GM19351 (cell line): ENCODE results near the gene NCOA6.
"Not testable (repeated sequence)": the region's sequence is repeated elsewhere in the genome, so short reads cannot be mapped to it uniquely, and the experiment has no call there.

Experiments
- ATAC-seq: cut with Tn5 transposase; IDR thresholded peaks from one replicate; pipeline ENCODE4 v1.9.1; 2021; ENCODE audit warnings: mild to moderate bottlenecking, moderate library complexity; ENCODE audit not compliant: unreplicated experiment

NCOA6 gene

GRCh38 chr20:34724172-34724571 is 101.3 kb downstream of the NCOA6 start:
- no peak for ATAC-seq

GRCh38 chr20:34722560-34722959 is 102.9 kb downstream of the NCOA6 start:
- not testable (repeated sequence) for ATAC-seq

DNA sequence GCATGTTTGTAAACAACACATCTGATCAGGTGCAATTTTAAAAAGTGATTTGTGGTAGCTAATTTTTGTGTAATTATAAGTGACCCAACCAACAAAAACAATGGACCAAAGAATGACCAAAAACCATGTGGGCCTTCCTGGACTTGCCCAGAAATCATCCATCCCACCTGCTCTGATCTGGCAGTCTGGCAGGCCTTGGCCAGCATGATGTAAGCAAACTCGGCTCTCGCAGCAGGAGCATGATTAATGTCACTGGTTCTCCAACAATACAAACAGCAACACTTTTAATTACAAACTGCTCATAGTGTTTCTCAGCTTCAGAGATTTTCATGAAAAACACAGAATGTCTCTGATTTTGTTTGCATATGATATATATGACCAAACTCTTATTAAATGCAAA is 105.2 kb downstream of the NCOA6 start:
- ATAC-seq = no peak

DNA sequence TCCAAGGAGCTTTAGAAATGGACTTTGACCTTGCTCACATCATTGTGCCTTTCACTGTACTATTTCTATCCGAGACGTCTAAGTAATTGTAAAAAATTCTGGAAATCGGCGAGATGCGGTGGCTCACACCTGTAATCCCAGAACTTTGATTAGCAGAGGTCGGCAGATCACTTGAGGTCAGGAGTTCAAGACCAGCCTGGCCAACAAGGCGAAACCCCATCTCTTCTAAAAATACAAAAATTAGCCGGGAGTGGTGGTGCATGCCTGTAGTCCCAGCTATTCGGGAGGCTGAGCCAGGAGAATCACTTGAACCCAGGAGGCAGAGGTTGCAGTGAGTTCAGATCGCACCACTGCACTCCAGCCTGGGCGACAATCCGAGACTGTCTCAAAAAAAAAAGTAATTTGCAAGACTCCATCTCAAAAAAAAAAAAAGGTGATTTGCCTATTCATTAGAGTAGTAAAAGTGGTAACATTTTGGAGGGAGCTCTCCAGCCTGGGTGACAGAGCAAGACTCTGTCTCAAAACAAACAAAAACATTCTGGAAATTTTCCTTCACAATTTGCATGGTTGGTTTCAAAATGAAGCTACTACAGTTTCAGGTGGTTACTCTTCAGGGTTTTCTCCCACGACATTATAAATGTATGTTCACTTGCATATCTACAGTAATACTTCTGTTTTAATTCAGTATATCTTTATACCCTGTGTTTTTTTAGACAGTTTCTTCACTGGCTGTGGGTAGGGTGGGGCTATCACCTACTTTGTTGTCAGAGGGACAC is 106.0 kb downstream of the NCOA6 start:
- peak; percentile 86 for ATAC-seq

- ATAC-seq = no peak
These were observed 108.0 kb downstream of the NCOA6 start for GRCh38 chr20:34717230-34718095.

DNA sequence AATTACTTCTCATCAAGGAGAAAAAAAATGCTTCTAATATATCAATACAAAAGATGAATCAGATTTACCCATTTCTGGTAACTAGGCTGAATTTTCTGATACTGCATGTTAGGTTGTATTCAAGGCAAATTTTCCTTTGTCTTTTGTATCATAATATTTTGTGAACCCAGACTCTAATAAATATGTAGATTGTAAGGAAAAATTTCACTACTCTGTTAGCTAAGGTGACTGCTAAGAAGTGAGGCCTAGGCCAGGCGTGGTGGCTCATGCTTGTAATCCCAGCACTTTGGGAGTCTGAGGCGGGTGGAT is 108.6 kb downstream of the NCOA6 start:
- ATAC-seq = no peak

GRCh38 chr20:34715384-34715783 is 110.1 kb downstream of the NCOA6 start:
- ATAC-seq = no peak

- not testable (repeated sequence) for ATAC-seq
These were observed 111.4 kb downstream of the NCOA6 start for GRCh38 chr20:34713944-34714515.

DNA sequence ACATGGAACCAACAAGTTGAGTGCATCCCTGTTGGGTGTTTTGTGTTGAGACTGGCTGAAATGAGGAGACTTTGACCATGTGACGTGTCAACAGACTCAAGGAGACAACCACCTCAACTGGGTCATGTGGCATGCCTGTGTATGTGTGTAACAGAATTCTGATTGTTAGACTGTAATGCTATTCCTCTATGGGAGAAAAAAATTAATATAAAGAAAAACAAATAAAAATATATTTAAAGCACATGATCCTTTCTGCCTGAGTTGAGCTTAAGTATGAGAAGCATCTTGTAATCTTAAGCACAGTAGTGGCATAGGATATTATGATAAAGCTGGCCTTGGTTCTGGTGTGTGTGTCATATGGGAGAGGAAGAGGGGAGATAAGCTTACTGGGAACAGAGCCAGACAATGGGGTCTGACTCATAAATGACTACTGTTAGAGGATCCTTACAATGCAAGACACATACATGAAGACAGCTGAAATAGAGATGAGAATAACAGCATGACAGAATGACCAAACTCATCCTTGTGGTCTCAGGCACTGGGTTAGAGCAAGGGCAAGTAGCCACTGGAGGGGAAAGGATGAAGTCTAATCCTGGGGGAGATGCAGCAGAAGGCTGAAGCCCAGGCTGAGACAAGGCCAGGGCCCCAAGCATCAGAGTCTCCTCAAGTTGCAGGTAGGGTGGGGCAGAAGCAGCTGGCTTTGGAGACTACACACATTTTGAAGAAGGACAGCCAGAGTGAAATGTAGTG is 112.1 kb downstream of the NCOA6 start:
- ATAC-seq = no peak

DNA sequence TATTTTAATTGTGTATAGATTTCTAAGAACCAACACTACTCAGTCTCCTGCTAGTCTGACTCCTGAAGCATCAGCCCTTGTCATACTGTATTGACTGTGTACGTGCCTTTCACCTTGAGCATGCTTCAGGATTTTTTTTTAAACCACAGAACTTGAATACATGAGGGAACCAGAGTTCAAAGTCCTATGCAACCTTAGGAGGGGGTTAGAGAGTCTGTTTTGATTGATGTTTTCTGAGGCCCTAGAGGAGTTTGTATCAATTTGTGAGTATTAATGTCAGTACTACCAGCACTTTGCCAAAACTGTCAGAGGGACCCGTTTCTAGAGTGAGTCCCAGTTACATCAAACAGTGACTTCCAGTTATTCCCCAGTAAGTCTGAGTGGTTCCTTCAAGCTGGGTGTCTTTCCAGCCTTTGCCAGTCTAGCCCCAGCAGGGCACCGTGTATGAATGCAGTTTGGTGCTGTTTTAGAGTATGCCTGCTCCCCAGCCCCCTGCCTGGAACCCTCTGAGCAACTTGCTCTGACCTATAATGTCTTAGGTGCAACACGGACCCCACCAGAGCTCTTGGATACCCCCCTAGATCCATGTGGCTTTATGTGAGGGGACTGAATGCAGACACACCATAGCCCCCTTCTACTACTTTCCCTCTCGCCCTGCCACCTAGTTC is 112.8 kb downstream of the NCOA6 start:
- no peak for ATAC-seq

GRCh38 chr20:34711813-34712430 is 113.5 kb downstream of the NCOA6 start:
- ATAC-seq = no peak

- ATAC-seq = no peak
These were observed 114.4 kb downstream of the NCOA6 start for GRCh38 chr20:34710861-34711574.

- ATAC-seq = no peak
These were observed 114.9 kb downstream of the NCOA6 start for GRCh38 chr20:34710568-34710839.

DNA sequence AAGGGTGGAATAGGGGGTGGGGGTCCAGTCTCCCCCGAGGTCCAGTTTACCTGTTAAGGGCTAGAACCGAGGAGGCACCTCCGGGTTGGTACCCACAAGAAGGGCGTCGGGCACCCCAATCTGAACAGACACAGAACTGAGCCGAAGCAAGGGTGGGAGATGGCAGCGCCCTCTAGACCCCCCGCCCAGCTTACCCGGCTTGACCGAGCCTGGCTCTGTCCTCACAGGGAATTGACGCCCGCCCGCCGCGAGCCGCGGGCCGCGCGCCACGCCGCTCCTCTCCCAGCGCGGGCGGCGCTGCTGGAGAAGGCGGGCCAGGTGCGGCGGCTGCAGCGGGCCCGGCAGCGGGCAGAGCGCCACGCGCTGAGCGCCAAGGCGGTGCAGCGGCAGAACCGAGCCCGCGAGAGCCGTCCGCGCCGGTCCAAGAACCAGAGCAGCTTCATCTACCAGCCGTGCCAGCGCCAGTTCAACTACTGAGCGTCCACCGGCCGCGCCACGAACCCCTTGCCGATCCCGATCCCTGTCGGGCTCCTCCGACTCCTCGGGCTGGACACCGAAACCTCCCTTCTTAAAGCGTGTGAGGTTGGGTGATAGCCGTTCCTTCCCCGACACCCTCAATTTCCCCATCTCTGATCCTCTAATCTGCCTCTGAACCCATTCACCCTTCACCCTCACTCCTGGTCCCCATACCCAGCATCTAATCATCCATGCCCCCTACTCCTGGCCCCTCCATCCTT is 115.5 kb downstream of the NCOA6 start:
- ATAC-seq = peak; percentile 34

DNA sequence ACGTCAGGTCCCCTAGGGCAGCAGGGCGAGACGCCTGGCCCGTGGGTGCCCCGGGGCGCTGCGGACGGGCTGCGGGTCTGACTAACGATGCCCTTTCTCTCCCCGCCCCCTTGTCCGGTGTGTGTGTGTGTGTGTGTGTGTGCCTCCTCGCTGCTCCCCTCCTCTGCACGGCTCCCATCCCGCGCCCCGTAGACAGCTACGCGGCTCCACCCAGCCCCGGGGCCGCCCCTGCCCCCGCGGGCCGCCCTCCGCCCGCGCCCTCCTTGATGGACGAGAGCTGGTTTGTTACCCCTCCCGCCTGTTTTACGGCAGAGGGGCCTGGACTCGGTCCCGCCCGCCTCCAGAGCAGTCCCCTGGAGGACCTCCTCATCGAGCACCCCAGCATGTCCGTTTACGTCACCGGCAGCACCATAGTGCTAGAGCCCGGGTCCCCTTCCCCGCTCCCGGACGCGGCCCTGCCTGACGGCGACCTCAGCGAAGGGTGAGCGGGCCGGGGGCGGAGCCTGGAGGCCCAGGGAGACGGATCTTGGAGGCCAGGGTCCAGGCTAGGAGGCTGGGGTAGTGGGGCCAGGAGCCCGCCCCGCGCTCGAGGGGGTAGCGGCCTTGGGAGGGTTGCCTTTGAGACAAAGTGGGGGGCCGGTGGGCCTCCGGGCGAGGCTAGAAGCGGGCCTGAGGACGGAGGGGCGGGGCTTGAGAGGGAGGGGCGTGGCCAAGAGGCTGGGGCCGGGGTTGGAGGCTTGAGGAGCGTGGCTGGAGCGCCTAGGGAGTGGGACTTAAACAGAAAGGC is 116.2 kb downstream of the NCOA6 start:
- ATAC-seq = peak; percentile 47

GRCh38 chr20:34708621-34709043 is 116.8 kb downstream of the NCOA6 start:
- ATAC-seq = peak; percentile 14

- ATAC-seq = no peak
These were observed 118.3 kb downstream of the NCOA6 start for GRCh38 chr20:34706912-34707784.
